Testis (tissue), 2 donors: ENCODE measurements around the gene FHIT.

ENCODE experiments used
- POLR2A ChIP-seq: fragments of 450-650 bp; IDR thresholded peaks from one replicate; pipeline ENCODE4 v1.6.1; 2017; ENCODE audit warnings: antibody characterized with exemption, mild to moderate bottlenecking, moderate library complexity
- TF ChIP-seq, protein P1 (sequence below), 3 experiments: fragments of 450-650 bp in 2 of 3; fragments of 200-600 bp in 1 of 3; sonication (generic) in 1 of 3; IDR thresholded peaks; one replicate each; pipeline ENCODE4 v1.5.1; 2016 to 2019; ENCODE audit warnings: antibody characterized with exemption in 3 of 3, mild to moderate bottlenecking in 2 of 3, moderate library complexity in 1 of 3

GRCh38 chr3:60990442-60990730 is 260.9 kb downstream of the FHIT start:
- TF ChIP-seq, protein P1, sequence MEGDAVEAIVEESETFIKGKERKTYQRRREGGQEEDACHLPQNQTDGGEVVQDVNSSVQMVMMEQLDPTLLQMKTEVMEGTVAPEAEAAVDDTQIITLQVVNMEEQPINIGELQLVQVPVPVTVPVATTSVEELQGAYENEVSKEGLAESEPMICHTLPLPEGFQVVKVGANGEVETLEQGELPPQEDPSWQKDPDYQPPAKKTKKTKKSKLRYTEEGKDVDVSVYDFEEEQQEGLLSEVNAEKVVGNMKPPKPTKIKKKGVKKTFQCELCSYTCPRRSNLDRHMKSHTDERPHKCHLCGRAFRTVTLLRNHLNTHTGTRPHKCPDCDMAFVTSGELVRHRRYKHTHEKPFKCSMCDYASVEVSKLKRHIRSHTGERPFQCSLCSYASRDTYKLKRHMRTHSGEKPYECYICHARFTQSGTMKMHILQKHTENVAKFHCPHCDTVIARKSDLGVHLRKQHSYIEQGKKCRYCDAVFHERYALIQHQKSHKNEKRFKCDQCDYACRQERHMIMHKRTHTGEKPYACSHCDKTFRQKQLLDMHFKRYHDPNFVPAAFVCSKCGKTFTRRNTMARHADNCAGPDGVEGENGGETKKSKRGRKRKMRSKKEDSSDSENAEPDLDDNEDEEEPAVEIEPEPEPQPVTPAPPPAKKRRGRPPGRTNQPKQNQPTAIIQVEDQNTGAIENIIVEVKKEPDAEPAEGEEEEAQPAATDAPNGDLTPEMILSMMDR (IDR thresholded peaks at IDR 0.05): no peak
- TF ChIP-seq POLR2A: no peak
